ENCODE measurements around the gene CAMK2A. TPM values are rescaled to one million over a fixed set of nuclear protein-coding genes. Genes with fewer than 3 reads are reported as not detected.
A peak's percentile ranks its signal among the peaks of the same experiment; 100 is the strongest.

Gene CAMK2A
- total RNA-seq, 1 donor from 2014 or later: not detected

DNA sequence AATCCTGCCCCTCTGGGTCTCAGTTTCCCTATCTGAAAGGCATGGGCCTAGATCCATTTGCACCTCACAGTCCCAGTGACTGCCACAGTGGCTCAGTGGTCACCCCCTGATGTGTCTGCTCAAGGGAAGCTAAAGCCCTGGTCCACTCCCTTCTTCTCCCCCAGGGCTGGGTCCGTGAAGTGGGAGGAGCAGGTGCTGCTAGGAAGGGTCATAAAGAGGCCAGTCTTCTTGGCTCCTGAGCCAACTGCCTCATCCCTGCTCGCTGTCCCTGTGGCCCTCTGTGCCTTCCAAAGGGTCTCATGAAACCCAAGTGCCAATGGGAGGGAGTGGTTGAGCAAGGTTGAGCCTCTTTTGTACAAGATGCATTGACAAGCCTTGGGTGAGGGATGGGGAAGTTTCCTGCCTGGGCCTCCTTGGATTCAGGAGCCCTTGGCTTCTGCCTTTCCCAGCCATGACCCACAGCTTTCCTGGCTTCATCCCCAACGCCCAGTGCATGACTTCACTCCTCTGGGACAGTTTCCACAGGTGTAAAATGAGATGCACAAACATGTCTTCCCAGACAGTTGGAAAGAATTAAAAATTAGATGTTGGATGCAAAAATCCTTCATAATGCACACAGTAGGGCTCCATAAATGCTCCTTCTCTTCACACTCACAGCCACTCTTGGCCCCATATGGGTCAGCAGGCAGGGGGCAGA lies 101.3 kb downstream of the CAMK2A start:
- DNase-seq (ENCODE audit: low read depth in 2 of 2): no peak

DNA sequence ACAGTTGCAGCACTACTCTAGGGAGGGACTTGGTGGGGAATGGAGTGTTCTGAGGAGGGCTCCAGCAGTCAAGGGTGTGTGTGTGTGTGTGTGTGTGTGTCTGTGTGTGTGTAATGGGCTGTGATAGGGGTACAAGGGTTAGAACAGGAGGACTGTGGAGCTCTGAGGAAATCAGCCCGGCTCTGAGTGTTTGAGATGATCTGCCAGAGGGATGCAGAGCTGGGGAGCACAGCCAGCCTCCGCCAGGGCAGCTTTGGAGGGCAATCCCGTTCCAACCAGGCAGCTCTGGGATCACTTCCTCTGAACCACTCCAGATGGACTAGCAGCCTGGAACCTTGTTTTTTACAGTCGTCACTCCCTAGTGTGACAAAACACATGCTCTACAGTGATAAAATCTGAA lies 102.7 kb downstream of the CAMK2A start:
- no peak for DNase-seq (ENCODE audit: low read depth in 2 of 2)

DNA sequence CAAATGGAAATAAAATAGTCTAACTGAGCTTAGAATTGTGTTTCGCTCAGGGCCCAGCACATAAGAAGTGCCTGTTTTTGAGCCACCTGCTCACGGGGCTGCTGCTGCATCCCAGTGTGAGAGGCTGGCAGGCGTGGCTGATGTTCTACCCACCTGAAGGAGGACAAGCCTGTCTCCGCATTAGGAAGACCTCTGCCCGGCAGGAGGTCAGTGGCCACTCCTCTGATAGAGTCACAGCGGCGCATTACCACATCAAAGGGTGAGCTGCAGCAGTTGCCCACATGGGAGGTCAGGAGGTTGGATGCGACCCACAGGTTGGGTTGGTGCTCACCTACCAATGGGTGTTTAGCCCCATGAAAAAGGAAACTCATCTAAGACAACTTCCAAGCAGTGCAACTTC lies 103.4 kb downstream of the CAMK2A start:
- DNase-seq (ENCODE audit: low read depth in 2 of 2): no peak

DNA sequence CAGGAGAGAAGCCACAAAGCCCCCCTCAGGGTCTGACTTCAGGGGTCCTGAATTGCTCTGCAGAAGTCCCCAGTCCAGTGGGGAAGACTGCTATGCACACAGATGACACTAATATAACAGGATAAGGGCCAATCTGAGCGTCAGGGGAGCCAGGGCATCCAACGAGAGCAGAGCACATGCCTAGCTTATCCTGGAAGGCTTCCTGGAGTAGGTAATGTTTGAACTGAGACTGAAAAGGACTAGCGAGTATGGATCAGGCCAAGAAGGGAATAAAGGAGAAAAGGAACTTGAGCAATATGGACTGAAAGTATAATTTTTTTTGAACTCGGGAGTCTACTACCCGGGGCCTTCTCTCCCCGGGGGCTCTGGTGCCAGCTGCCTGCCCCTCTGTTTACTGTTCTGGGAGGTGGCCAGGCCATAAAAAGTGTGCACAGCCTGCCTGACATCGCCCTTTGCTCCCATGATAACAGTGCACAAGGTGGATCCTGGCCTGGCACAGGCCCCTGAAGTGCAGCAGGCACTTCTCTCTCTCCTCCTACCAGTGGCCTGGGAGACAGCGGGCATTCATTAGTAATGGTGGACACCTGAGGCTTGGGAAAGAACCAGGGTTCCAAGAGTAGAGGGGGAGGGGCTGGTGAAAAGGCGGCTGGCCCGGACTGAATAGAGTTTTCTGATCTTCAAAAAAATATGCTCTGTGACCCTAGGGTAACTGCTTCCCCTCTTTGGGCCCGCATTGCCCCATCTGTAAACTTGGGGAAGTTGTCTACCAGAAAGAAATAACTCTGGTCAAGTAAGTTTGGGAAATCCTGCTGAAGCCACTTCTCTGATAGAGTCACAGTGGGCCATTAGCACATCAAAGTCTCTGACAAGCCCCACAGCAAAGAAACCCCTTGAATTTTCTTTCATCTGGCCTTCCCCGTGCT lies 104.3 kb downstream of the CAMK2A start:
- DNase-seq (ENCODE audit: low read depth in 2 of 2): no peak

- DNase-seq (ENCODE audit: low read depth in 2 of 2): no peak
Observed at GRCh38 chr5:150184006-150184405, 105.6 kb downstream of the CAMK2A start.

DNA sequence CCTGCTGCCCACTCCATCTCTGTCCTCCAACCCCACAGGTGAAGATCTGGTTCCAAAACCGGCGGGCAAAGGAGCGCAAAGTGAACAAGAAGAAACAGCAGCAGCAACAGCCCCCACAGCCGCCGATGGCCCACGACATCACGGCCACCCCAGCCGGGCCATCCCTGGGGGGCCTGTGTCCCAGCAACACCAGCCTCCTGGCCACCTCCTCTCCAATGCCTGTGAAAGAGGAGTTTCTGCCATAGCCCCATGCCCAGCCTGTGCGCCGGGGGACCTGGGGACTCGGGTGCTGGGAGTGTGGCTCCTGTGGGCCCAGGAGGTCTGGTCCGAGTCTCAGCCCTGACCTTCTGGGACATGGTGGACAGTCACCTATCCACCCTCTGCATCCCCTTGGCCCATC lies 106.1 kb downstream of the CAMK2A start:
- no peak for DNase-seq (ENCODE audit: low read depth in 2 of 2)

- DNase-seq (ENCODE audit: low read depth in 2 of 2): no peak
Observed at GRCh38 chr5:150182774-150183173, 106.8 kb downstream of the CAMK2A start.

GRCh38 chr5:150181766-150182545 lies 107.6 kb downstream of the CAMK2A start:
- no peak for DNase-seq (ENCODE audit: low read depth in 2 of 2)

DNA sequence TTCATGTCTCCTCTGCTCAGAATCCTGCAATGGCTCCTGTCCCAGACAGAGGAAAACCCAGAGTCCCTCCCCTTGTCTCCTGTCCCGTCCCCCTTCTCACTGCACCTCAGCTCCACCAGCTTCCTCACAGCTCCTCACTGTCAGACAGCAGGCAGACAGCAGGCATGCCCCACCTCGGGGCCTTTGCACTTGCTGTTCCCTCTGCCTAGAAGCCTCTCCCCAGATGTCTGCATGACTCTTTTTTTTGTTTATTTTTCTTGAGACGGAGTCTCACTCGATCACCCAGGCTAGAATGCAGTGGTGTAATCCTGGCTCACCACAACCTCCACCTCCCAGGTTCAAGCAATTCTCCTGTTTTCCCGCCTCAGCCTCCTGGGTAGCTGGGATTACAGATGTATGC lies 108.5 kb downstream of the CAMK2A start:
- DNase-seq (ENCODE audit: low read depth in 2 of 2): no peak

DNA sequence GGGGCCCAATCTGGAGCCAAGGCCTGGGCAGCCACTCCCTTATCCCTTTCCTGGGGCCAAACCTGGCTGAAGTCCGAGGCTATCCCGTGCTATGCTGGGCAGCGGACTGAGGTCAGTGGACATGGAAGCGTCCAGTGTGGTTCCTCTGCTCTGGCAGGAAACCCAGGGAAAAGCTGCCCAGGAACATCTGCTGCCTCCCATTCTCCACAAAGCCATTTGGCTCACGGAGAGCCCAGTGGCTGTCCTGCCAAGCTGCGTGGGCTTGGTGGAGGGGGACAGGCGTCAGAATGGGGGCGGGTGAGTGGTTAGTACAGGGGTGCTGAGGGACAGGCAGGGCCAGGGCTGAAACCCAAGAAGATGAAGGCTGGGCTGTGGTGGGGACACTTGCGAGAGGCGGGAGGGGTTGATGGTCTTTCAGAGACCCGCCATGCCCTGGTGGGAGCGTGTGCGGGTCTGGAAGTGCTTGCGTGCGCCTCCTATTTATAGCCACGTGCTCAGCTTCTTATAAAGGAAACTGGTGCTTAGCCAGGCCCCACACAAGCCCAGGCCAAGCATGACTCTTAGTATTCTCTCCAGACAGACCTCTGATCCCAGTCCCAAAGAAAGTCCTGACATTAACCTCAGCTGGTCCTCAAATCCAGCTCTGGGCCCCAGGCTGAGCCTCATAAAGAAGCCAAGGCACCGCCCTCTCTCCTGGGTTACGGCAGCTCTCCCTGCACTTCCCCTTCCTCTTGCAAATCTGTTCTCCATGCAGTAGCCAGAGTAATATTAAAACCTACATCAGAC lies 109.1 kb downstream of the CAMK2A start:
- DNase-seq (ENCODE audit: low read depth in 2 of 2): peak; percentile 26 to 78

DNA sequence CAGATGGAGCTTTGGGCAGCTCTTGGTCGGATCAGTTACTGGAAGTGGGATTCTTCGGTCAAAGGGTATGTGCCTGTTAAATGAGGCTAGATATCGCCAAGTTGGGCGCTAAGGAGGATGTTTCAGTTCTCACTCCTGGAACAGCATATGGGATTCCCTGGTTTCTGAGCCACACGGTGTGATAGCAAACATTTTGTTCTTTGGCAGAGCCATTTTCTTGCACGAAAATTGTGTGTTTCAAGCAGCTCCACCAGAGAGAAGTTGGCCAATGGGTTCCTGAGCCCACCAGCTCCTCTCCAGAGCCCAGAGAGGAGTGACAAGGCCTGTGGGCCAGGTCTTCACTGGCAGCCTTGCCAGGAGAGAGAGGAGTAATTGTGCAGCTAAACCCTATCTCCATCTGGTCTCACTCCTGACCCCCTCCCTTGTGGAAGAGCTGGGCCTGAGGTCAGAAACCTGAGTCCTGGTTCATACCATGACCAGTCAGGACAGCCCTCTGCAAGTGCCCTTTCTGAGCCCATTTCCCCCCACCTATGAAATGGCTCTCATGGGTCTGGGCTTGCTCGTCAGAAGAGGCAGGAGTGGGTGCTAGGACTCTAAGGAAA lies 110.5 kb downstream of the CAMK2A start:
- DNase-seq (ENCODE audit: low read depth in 2 of 2): no peak

- DNase-seq (ENCODE audit: low read depth in 2 of 2): no peak
Observed at GRCh38 chr5:150178262-150178661, 111.3 kb downstream of the CAMK2A start.

- DNase-seq (ENCODE audit: low read depth in 2 of 2): no peak
Observed at GRCh38 chr5:150177721-150178120, 111.9 kb downstream of the CAMK2A start.

DNA sequence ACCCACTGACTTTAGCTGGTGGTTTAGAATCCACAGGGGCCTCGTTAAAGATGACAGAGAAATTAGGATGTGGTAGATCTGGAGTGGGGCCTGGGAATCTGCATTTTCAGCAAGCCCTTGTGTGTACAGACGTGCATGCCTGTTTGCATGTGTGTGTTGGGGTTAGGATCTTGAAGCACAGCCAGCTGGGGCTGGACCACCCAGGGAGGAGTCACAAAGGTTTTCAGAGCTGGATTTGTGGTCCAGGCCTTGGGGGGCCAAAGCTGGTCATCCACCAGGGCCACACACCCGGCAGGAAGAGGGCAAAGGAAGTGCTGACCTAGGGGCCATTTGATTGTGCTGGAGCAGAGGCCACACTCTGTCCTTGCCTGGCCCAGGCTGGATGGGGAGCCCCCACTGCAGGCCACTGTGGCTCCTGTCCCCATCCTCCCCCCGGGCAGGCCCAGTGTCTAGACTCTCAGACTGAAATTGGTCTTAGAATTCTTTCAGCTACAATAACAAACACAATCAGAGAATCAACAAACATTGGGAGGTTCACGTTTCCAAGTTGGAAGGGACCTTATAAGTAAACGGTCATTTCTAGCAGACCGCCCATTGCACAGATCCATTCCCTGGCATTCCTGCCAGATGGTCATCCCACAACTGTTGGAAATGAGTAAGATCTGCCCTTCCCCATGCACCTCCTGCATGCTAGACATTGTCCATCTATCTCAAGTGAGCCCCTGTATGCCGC lies 112.7 kb downstream of the CAMK2A start:
- peak in 1 of 2 donors; percentile 15 for DNase-seq (ENCODE audit: low read depth in 2 of 2)

DNA sequence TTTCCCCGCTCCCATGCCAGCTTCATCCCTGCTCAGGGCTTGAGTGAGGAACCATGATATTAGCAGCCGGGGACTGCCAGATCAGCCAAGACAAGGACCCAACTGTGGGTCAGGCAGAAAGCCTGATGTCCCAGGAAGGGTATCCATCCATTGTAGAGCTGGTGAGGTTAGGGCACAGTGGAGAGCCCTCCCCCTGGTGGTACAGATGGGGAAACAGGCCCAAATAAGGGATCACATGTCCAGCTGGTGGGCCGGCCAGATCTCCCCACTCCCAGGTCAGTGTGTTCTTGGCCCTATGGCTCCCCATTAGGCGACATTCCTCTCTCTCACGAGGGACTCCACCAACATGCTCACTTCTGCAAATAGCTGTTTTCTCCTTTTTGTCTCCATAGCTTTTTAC lies 114.0 kb downstream of the CAMK2A start:
- peak; percentile 41 to 58 for DNase-seq (ENCODE audit: low read depth in 2 of 2)

- DNase-seq (ENCODE audit: low read depth in 2 of 2): no peak
Observed at GRCh38 chr5:150175076-150175475, 114.5 kb downstream of the CAMK2A start.

GRCh38 chr5:150174285-150174684 lies 115.3 kb downstream of the CAMK2A start:
- DNase-seq (ENCODE audit: low read depth in 2 of 2): no peak

- no peak for DNase-seq (ENCODE audit: low read depth in 2 of 2)
Observed at GRCh38 chr5:150173161-150173560, 116.4 kb downstream of the CAMK2A start.

- DNase-seq (ENCODE audit: low read depth in 2 of 2): no peak
Observed at GRCh38 chr5:150172556-150172955, 117.0 kb downstream of the CAMK2A start.

DNA sequence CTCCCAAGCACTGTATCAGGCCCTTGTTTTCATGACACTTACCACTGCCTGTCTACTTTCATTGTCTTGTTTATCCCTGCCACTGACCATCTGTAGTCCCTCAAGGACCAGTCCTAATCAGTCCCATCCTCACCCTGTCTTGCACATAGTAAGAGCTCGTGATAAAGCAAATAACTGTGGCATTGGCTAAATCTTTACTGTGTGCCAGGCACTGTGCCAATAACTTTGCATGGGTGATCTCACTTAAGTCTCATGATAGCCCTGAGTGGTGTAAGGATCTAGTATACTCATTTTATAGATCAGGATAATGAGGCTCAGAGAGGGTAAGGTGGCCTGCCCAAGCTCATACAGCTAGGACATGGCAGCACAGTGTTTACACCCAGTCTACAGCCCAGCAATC lies 117.4 kb downstream of the CAMK2A start:
- no peak for DNase-seq (ENCODE audit: low read depth in 2 of 2)
